Stimulated activated naive CD8-positive, alpha-beta T cell treated with anti-CD3 and anti-CD28 coated beads, Interleukin-15, Interleukin-2, amounts not matched to agents 100 ng/mL and 50 ng/mL, for 24 hours (primary cell): Measurements from ENCODE around the gene PHLDB2.
A peak's percentile ranks its signal among the peaks of the same experiment; 100 is the strongest.
"Not testable (repeated sequence)": the region's sequence is repeated elsewhere in the genome, so short reads cannot be mapped to it uniquely, and the experiment has no call there.

Source experiments
- H3K27ac Mint-ChIP-seq: one replicate; pipeline ENCODE4 v1.8.0; 2021; ENCODE audit warnings: mild to moderate bottlenecking, mixed read lengths
- H3K27me3 Mint-ChIP-seq: one replicate; pipeline ENCODE4 v1.8.0; 2021; ENCODE audit warnings: mixed read lengths
- H3K36me3 Mint-ChIP-seq: one replicate; pipeline ENCODE4 v1.8.0; 2021; ENCODE audit warnings: low read depth, mixed read lengths
- H3K4me1 Mint-ChIP-seq: one replicate; pipeline ENCODE4 v1.8.0; 2021; ENCODE audit warnings: low read depth, mixed read lengths
- H3K4me3 Mint-ChIP-seq: one replicate; pipeline ENCODE4 v1.8.0; 2021; ENCODE audit warnings: mild to moderate bottlenecking, mixed read lengths
- H3K9me3 Mint-ChIP-seq: one replicate; pipeline ENCODE4 v1.8.0; 2021; ENCODE audit warnings: mixed read lengths

Gene PHLDB2

GRCh38 chr3:111859061-111859973, at the start of gene PHLDB2:
Gene PHLDB2, plus strand, starts transcription at chr3:111859265. Its CDS starts 24,813 bp downstream, at chr3:111884078.
- H3K27ac Mint-ChIP-seq, result peak within 1 kb of the TSS; percentile 69
- no peaks in the 10 kb centered on the region for H3K36me3 Mint-ChIP-seq
- H3K27me3 Mint-ChIP-seq, result peaks cover 39% of the 10 kb centered on the region
- H3K9me3 Mint-ChIP-seq, result no peaks in the 10 kb centered on the region
- H3K4me1 Mint-ChIP-seq, result peaks cover 12% of the 10 kb centered on the region
- peak within 1 kb of the TSS; percentile 90 for H3K4me3 Mint-ChIP-seq

GRCh38 chr3:111810909-111811308, 48.2 kb upstream of the PHLDB2 start:
- Mint-ChIP-seq H3K27me3 (no peaks in the 10 kb centered on the region), H3K36me3 (no peaks in the 10 kb centered on the region), H3K4me1 (peaks cover 6% of the 10 kb centered on the region), H3K4me3 (no peak overlapping the region), H3K27ac (no peak overlapping the region), H3K9me3 (no peaks in the 10 kb centered on the region)

GRCh38 chr3:111811811-111812210, 47.3 kb upstream of the PHLDB2 start:
- Mint-ChIP-seq H3K27ac (no peak overlapping the region), H3K4me3 (no peak overlapping the region), H3K27me3 (no peaks in the 10 kb centered on the region), H3K4me1 (peaks cover 6% of the 10 kb centered on the region), H3K36me3 (peaks cover 3% of the 10 kb centered on the region), H3K9me3 (no peaks in the 10 kb centered on the region)

- Mint-ChIP-seq H3K36me3 (peaks cover 3% of the 10 kb centered on the region), H3K4me1 (peaks cover 6% of the 10 kb centered on the region), H3K27me3 (no peaks in the 10 kb centered on the region), H3K4me3 (no peak overlapping the region), H3K9me3 (no peaks in the 10 kb centered on the region), H3K27ac (no peak overlapping the region)
Measured at GRCh38 chr3:111812701-111813100, 46.4 kb upstream of the PHLDB2 start.

- no peak overlapping the region for H3K4me3 Mint-ChIP-seq
Measured at GRCh38 chr3:111813441-111813840, 45.6 kb upstream of the PHLDB2 start.

GRCh38 chr3:111813979-111814378, 45.1 kb upstream of the PHLDB2 start:
- peaks cover 3% of the 10 kb centered on the region for H3K36me3 Mint-ChIP-seq
- peaks cover 3% of the 10 kb centered on the region for H3K9me3 Mint-ChIP-seq
- no peak overlapping the region for H3K27ac Mint-ChIP-seq
- H3K27me3 Mint-ChIP-seq, result no peaks in the 10 kb centered on the region
- H3K4me3 Mint-ChIP-seq, result no peak overlapping the region
- no peaks in the 10 kb centered on the region for H3K4me1 Mint-ChIP-seq

More at GRCh38 chr3:111813441-111813840, 45.6 kb upstream of the PHLDB2 start:
- no peaks in the 10 kb centered on the region for H3K9me3 Mint-ChIP-seq
- peaks cover 3% of the 10 kb centered on the region for H3K36me3 Mint-ChIP-seq
- H3K27me3 Mint-ChIP-seq, result no peaks in the 10 kb centered on the region
- H3K27ac Mint-ChIP-seq, result no peak overlapping the region
- no peaks in the 10 kb centered on the region for H3K4me1 Mint-ChIP-seq

- H3K27me3 Mint-ChIP-seq, H3K4me1 Mint-ChIP-seq, H3K27ac Mint-ChIP-seq, H3K4me3 Mint-ChIP-seq, H3K36me3 Mint-ChIP-seq: not testable (repeated sequence)
- peaks cover 11% of the 10 kb centered on the region for H3K9me3 Mint-ChIP-seq
Measured at GRCh38 chr3:111816771-111817170, 42.3 kb upstream of the PHLDB2 start.

- Mint-ChIP-seq H3K27me3 (no peaks in the 10 kb centered on the region), H3K27ac (no peak overlapping the region), H3K4me1 (no peaks in the 10 kb centered on the region), H3K9me3 (peaks cover 11% of the 10 kb centered on the region), H3K36me3 (peaks cover 3% of the 10 kb centered on the region), H3K4me3 (no peak overlapping the region)
Measured at GRCh38 chr3:111819927-111820326, 39.1 kb upstream of the PHLDB2 start.

- no peaks in the 10 kb centered on the region for H3K27me3 Mint-ChIP-seq
- H3K36me3 Mint-ChIP-seq, result peaks cover 3% of the 10 kb centered on the region
- H3K9me3 Mint-ChIP-seq, result peaks cover 11% of the 10 kb centered on the region
- H3K27ac Mint-ChIP-seq, result no peak overlapping the region
- H3K4me1 Mint-ChIP-seq, result no peaks in the 10 kb centered on the region
- no peak overlapping the region for H3K4me3 Mint-ChIP-seq
Measured at GRCh38 chr3:111820651-111821050, 38.4 kb upstream of the PHLDB2 start.

- H3K4me1 Mint-ChIP-seq, result peaks cover 4% of the 10 kb centered on the region
- no peaks in the 10 kb centered on the region for H3K36me3 Mint-ChIP-seq
- H3K27me3 Mint-ChIP-seq, result no peaks in the 10 kb centered on the region
- no peak overlapping the region for H3K4me3 Mint-ChIP-seq
- H3K27ac Mint-ChIP-seq, result no peak overlapping the region
- peaks cover 11% of the 10 kb centered on the region for H3K9me3 Mint-ChIP-seq
Measured at GRCh38 chr3:111821891-111822290, 37.2 kb upstream of the PHLDB2 start.

- peaks cover 11% of the 10 kb centered on the region for H3K9me3 Mint-ChIP-seq
- H3K4me1 Mint-ChIP-seq, result peaks cover 6% of the 10 kb centered on the region
- H3K27me3 Mint-ChIP-seq, result no peaks in the 10 kb centered on the region
- H3K27ac Mint-ChIP-seq, result no peak overlapping the region
- H3K4me3 Mint-ChIP-seq, result no peak overlapping the region
- no peaks in the 10 kb centered on the region for H3K36me3 Mint-ChIP-seq
Measured at GRCh38 chr3:111822804-111823203, 36.3 kb upstream of the PHLDB2 start.

- H3K9me3 Mint-ChIP-seq, result peaks cover 11% of the 10 kb centered on the region
- H3K36me3 Mint-ChIP-seq, result no peaks in the 10 kb centered on the region
- no peak overlapping the region for H3K27ac Mint-ChIP-seq
- H3K4me1 Mint-ChIP-seq, result peaks cover 6% of the 10 kb centered on the region
- no peak overlapping the region for H3K4me3 Mint-ChIP-seq
- no peaks in the 10 kb centered on the region for H3K27me3 Mint-ChIP-seq
Measured at GRCh38 chr3:111823341-111823855, 35.7 kb upstream of the PHLDB2 start.

- no peaks in the 10 kb centered on the region for H3K36me3 Mint-ChIP-seq
- H3K9me3 Mint-ChIP-seq, result peaks cover 4% of the 10 kb centered on the region
- no peak overlapping the region for H3K4me3 Mint-ChIP-seq
- H3K27ac Mint-ChIP-seq, result no peak overlapping the region
- no peaks in the 10 kb centered on the region for H3K27me3 Mint-ChIP-seq
- H3K4me1 Mint-ChIP-seq, result peaks cover 6% of the 10 kb centered on the region
Measured at GRCh38 chr3:111824351-111824750, 34.7 kb upstream of the PHLDB2 start.

GRCh38 chr3:111827871-111828270, 31.2 kb upstream of the PHLDB2 start:
- H3K4me1 Mint-ChIP-seq, result peaks cover 13% of the 10 kb centered on the region

GRCh38 chr3:111828530-111828929, 30.5 kb upstream of the PHLDB2 start:
- Mint-ChIP-seq H3K4me3 (no peak overlapping the region), H3K27ac (no peak overlapping the region), H3K9me3 (no peaks in the 10 kb centered on the region), H3K27me3 (no peaks in the 10 kb centered on the region), H3K36me3 (no peaks in the 10 kb centered on the region), H3K4me1 (peaks cover 13% of the 10 kb centered on the region)

More at GRCh38 chr3:111827871-111828270, 31.2 kb upstream of the PHLDB2 start:
- no peak overlapping the region for H3K4me3 Mint-ChIP-seq
- no peaks in the 10 kb centered on the region for H3K9me3 Mint-ChIP-seq
- no peaks in the 10 kb centered on the region for H3K36me3 Mint-ChIP-seq
- H3K27ac Mint-ChIP-seq, result no peak overlapping the region
- H3K27me3 Mint-ChIP-seq, result no peaks in the 10 kb centered on the region
